GM19397 (cell line): Measurements from ENCODE around the gene TNFRSF13B.

Source experiments
- ATAC-seq: cut with Tn5 transposase; IDR thresholded peaks from one replicate; pipeline ENCODE4 v1.9.1; 2021; ENCODE audit warnings: mild to moderate bottlenecking, moderate library complexity; ENCODE audit not compliant: unreplicated experiment

TNFRSF13B gene

GRCh38 chr17:16939606-16940115 lies 32.3 kb downstream of the TNFRSF13B start:
- ATAC-seq, result no peak

DNA sequence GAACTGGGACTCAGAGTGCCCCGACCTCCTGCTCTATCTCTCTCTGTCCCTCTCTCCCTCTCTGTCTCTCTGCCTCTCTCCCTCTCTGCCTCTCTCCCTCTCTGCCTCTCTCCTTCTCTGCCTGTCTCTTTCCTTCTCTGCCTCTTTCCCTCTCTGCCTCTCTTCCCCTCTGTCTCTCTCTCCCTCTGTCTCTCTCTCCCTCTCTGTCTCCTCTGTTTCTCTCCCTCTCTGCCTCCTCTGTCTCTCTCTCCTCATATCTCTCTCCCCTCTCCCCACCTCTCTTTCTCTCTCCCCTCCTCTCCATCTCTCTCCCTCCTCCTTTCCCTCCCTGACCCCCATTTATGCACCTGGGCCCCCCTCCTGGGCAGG lies 32.7 kb downstream of the TNFRSF13B start:
- no peak for ATAC-seq

GRCh38 chr17:16938496-16939207 lies 33.3 kb downstream of the TNFRSF13B start:
- no peak for ATAC-seq

DNA sequence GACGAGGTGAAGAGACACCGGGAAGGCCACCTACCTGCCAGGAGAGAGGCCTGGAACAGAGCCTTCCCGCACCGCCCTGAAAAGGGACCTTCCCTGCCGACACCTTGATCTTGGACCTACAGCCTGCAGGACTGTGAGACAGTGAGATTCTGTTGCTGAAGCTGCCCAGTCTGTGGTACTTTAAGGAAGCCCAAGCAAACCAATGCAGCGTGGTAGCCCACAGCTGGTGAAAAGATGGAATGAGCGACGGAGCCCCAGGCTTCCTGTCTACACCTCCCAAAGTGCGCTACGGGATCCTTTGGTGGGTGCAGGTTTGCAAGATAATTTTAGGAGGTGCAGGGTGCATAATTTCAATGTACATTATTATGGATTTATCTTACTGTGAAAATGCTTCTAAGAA lies 33.9 kb downstream of the TNFRSF13B start:
- ATAC-seq, result no peak

- ATAC-seq, result no peak
These were observed 34.5 kb downstream of the TNFRSF13B start for GRCh38 chr17:16937431-16937830.

DNA sequence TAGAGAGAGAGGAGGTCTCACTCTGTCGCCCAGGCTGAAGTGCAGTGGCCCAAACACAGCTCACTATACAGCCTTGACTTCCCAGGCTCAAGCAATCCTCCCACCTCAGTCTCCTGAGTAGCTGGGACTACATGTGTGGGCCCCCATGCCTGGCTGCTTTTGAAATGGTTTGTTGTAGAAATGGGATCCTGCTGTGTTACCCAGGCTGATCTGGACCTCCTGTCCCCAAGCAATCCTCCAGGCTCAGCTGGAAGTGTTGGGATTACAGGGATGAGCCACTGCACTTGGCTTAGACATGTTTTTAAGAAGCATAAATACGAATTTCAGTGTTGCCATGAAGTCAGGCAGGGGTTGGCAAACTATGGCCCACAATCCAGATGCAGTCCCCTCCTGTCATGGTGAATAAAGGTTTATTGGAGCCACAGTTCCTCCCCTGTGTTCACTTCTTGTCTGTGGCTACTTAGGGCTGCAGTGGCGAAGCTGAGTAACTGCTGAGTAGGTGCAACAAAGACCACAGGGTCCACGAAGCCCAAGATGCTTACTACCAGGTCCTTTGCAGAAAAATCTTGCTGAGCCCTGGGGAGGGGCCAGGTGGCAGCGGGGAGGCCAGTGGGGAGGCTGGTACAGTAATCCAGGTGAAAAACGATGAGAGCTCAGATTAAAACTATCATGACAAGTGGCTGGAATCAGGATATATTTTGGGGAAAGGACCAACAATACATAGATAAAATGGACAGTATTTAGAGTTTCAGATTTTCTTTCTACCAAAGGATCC lies 35.2 kb downstream of the TNFRSF13B start:
- no peak for ATAC-seq

DNA sequence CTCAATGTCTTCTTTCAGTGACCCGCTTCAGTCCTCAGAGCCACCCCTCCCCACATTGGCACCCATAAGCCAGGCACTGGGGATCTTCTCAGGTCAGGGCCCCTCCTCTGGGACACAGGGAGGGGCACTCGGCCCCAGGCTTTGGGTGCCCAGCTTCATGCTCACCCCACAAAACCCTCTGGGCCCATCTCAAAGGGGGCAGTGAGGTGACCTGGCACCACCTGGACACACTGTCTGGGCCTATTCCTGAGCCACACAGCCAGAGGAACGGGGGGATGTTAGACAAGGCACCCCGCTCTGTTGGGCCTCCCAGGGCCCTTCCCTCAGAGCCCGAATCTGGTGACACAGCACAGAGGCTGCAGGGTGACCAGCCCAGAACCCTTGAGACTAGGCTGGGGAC lies 36.1 kb downstream of the TNFRSF13B start:
- ATAC-seq, result no peak

- no peak for ATAC-seq
These were observed 36.7 kb downstream of the TNFRSF13B start for GRCh38 chr17:16935241-16935663.

- no peak for ATAC-seq
These were observed 37.1 kb downstream of the TNFRSF13B start for GRCh38 chr17:16934836-16935235.

DNA sequence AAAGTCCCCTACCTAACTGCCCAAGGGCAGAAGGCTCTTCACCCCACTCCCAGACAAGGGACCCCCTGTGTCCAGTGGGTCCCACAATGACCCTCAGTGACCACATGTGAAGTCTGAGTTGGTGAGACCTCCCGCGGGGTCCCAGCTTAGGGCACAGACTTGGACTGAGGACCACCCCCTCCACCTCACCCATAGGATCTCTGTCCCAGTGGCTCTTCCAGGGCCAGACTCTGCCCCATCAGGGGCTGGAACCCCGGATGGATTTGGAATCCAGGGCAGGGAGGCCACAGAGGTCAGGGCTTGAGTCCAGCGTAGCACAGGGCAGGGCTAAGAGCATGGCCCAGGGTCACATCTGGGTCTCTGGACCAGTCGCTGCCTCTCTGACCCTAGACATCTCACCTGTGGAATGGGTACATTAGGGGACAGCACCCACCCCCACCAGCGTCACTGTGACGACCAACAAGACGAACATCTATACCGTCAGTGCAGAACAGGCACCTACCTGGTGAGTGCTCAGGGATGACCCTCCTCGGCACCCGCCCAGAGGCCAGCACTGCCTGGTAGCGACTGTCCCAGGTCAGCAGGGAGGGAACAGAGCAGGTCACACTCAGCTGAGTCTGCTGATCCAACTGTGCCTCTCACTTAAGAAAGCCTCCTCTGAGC lies 37.7 kb downstream of the TNFRSF13B start:
- ATAC-seq, result no peak

DNA sequence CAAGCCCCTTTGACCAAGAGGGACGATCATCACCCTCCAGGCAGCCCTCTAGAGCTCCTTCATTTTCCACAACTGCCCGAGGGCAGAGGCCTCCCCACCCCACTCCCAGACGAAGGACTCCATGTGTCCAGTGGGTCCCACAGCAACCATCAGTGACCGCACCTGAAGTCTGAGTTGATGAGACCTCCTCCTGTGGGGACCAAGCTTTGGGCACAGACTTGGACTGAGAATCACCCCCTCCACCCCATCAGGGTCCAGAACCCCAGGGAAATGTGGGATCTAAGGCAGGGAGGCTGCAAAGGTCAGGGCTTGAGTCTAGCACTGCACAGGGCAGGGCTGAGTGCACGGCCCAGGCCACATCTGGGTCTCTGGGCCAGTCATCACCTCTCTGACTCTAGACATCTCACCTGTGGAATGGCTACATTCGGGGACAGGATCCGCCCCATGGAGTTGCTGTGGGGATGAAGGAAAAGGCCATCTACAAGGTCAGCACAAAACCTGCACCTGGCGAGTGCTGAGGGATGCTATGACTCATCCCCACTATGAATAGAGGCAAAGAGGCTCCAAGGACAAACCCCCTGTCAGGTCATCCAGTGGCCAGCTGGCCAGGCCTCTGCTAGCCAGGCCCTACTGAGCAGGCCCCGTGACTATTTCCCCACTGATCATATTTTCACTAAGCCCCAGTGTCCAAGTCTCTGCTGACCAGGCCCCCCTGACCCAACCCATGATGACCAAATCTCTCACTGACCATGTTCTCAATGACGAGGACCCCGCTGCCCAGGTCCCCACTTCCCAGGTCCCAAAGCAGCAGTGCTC lies 38.4 kb downstream of the TNFRSF13B start:
- no peak for ATAC-seq

DNA sequence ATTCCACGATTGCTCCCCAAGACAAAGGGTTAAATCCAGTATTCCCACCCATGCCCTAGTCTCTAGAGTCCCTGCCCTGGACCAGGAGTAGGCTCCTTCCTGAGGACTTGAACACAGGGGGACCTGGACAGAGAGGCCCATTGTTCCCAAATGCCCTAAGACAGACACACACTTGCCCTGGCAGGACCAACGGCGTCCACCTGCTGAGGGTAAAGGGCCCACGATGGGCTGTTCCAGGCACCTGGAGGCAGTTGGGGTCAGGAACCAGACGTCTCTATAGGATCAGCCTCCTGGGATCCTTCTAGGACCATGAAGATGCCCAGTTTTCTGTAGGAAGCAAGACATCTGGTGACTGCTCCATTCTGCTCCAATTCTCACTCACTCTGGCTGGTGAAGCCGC lies 39.3 kb downstream of the TNFRSF13B start:
- no peak for ATAC-seq

- no peak for ATAC-seq
These were observed 39.8 kb downstream of the TNFRSF13B start for GRCh38 chr17:16932156-16932555.

DNA sequence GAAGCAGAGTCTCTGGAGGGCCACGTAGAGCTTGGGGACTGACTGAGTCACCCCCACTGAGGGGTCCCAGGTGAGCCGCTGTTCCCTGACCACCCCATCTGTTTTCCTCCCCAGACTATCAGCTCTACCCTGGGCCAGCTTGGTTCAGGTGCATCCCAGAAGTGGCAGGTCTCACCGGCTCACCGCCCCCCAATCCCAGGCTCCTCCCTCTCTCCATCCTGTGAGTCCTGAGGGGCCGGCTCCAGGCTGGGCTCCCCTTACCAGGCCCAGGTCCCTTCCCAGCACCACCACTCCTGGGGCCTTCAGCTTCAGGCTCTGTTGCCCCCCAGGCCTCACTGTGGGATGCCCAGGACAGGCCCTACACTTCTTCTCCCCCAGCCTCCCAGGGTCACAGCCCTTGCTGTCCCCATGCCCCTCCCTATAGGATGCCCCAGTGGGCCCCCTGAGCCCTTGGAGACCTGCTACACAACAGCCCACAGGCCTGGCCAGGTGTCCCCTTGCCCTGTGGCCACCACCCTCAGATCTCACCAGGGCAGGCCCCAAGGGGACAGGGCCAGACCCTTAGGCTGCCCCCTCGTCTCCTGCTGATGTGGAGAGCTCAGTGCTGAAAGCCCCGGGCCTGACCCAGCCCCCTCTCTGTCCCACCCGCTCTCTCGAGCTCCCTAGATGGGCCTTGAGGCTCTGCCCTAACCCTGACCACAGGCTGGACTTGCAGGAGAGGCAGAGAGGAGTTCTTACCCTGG lies 40.4 kb downstream of the TNFRSF13B start:
- ATAC-seq, result no peak

DNA sequence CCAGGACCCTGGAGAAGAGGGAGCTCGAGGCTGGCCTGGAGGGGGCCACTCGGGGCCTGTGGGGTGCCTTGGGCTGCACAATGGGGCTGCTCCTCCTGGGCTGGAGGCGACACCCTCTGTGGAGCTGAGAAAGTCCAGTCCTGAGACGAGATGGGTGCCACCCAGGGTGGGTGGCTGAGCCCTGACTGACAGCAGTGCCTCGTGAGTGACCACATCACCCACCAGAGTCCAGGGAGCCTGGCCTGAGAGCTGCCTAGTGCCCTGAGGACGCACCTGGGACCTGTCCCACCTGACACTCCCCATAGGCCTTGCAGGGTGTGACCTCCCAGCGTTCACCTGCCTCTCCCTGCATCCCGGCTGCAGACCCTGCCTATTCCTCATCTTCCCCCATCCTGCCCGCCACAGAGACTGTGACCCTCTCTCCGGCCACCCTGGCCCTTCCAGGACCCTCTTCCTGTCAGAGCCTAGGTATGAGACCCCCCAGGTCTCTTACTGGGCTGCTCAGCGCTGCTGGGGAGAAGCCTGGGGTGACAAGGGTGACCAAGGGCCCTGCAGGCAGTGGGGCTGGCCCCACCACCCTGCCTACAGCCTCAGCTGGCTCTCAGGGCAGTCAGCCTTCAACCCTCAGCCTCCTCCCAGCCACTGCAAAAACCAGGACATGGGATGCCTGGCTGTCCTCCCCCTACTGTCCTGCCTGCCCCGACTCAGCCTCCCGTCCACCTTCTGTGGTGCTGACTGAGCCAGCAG lies 41.2 kb downstream of the TNFRSF13B start:
- no peak for ATAC-seq

DNA sequence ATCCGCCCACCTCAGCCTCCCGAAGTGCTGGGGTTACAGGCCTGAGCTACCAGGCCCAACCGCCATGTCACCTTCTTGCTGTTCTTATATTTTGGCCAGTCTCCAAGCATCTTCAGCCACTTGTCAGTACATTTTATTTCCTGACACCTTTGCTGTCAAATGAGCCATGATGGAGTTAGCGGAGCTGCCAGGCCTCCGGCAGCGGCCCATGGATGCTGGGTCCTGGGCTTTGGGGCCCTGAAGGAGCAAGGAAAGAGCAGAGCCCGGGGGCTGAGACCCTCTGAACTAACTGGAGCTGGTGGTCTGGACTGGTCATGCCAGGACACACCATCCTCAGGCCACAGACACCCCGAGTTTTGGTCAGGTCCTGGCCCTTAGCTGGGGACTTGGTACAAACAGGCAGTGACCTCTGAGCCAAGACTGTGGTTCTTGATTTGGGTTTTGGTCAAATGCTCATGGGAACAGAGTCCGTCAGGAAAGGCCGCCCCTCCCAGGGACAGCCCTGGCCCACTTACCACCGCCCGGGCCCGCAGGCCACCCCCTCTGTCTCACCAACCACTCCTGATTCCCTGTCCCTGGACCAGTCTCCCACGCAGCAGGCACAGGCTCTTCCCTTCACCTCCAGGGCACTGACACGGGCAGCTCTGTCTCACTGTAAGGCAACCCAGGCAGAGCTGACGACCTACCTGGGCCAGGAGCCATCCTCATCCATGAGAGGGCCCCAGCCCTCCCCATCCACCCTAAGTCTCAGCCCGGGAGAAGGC lies 42.0 kb downstream of the TNFRSF13B start:
- no peak for ATAC-seq

- no peak for ATAC-seq
These were observed 42.8 kb downstream of the TNFRSF13B start for GRCh38 chr17:16929035-16929680.

- ATAC-seq, result no peak
These were observed 43.4 kb downstream of the TNFRSF13B start for GRCh38 chr17:16928406-16929034.
